Superior temporal gyrus (tissue), 1 donor: Measurements from ENCODE around the gene SF3A1.

Experiments
- DNase-seq: peaks from one replicate; pipeline ENCODE4 v3.0.0-alpha.2; 2016; ENCODE audit errors: extremely low spot score

SF3A1 gene

GRCh38 chr22:30325065-30325720 is 31.5 kb downstream of the SF3A1 start:
- DNase-seq: no peak

- DNase-seq: no peak
These were observed 32.5 kb downstream of the SF3A1 start for GRCh38 chr22:30324014-30324730.

- no peak for DNase-seq
These were observed 33.4 kb downstream of the SF3A1 start for GRCh38 chr22:30323246-30323645.

- DNase-seq: no peak
These were observed 35.2 kb downstream of the SF3A1 start for GRCh38 chr22:30321461-30321860.

- no peak for DNase-seq
These were observed 36.6 kb downstream of the SF3A1 start for GRCh38 chr22:30320021-30320556.

DNA sequence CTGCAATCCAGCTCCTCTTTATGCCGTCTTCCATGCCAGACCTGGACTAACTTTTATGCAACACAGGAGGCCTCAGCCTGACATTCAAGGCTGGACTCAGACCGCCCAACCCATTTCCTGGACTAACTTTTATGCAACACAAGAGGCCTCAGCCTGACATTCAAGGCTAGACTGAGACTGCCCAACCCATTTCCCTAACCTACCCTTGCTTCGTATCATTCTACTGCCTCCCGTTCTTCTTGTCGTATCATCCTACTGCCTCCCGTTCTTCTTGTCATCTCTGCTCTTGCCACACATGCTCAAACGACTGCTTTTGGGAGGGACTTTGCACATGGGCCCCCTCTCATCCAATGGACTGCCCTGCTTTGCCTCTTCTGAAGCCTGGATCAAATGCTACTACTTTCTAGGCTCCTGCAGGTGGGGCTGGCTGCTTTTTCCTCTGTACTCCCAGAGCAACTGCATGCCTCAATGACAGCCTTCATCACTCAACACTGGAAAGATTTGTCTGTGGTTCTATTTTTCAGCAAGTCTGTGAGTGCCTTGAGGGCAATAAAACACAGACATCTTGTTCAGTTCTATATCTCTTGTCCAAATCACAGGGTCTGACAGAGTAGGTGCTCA is 37.8 kb downstream of the SF3A1 start:
- no peak for DNase-seq

- no peak for DNase-seq
These were observed 38.9 kb downstream of the SF3A1 start for GRCh38 chr22:30317778-30318177.

DNA sequence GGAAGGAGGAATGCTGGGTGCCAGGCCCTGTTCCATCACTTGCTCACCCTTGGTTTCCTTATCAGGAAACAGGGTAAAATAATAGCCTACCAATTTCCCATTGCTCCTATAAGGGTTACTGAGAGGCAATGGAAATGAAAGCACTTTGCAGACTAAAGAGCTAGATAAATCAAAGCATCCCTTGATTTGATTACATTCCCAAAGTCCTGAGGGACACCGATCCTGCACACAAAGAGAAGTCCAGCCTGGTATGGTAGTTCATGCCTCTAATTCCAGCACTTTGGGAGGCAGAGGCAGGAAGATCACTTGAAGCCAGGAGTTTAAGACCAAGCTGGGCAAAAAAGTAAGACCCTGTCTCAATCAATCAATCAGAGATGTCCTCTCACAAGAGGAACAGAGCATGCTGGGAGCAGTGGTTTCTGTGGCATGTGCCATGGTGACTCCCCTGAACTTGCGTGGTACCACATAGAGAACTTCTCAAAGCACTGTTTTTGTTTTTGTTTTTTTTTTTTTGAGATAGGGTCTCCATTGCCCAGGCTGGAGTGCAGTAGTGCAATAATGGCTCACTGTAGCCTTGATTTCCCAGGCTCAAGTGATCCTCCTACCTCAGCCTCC is 40.6 kb downstream of the SF3A1 start:
- DNase-seq: no peak

- no peak for DNase-seq
These were observed 41.8 kb downstream of the SF3A1 start for GRCh38 chr22:30314915-30315314.

DNA sequence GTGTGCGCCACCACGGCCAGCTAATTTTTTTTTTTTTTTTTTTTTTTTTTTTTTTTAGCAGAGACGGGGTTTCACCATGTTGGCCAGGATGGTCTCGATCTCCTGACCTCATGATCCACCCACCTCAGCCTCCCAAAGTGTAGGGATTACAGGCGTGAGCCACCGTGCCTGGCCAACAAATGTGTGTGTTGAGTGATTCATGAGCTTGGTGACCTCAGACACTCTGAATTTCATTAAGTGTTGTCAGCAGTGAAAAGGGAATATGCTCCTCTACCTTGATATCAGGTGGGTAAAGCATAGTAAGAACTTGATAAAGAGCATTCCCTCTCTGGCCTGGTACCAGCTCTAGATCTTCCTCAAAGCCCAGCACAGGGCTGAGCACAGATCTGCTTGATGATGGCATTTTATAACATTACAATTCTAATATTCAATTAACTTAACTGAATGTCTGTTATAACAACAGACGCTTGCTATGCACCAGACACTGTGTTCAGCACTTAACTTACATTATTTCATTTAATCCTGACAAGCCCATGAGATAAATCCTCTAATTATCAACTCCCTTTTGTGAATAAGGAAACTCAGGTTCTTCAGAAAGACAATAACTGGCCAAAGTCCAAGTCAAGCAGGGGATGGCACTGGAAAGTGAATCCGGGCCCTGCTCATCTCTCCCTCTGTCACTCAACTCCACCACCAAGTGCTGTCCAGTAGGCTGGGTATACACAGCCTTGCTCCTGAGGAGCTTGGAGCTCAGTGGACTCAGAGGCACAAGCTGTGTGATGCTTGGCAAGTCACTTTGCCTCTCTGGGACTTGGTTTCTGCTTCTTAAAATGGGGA is 42.9 kb downstream of the SF3A1 start:
- DNase-seq: no peak

- no peak for DNase-seq
These were observed 44.6 kb downstream of the SF3A1 start for GRCh38 chr22:30312053-30312452.

GRCh38 chr22:30310881-30311771 is 45.6 kb downstream of the SF3A1 start:
- no peak for DNase-seq

DNA sequence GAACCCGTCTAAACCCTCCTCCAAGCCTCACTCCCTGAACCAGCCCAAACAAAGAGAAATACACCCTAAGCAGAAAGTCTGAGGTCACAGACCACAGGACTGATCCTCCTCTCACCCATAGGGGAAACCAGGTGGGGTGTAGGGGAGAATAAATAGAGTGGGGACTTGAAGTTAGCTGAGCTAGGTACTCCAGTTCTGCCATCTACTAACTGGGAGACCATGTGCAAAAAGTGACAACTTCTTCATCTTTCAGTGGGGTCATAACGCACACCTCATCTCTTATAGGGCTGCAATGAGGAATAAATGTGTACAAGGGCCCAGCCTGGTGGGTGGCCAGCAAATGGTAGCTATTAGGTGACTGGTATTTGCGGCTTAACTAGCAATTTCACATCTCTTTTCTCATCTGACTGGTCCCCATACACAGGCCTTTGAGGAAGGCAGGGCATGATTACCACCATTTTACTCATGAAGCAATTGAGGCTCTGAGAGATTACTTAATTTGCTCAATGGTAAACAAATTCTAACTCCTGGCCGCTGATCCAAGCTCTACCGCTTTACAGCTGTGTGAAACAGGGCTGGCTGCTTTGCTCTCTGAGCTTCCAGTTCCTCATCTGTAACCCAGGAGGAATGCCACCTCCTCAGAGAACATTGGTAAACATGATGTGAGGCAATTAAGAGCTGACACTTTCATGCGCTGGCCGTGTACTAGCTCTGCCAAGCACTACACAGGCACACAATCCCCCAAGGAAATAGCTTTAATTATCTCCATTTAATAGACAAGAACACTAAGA is 46.5 kb downstream of the SF3A1 start:
- no peak for DNase-seq

DNA sequence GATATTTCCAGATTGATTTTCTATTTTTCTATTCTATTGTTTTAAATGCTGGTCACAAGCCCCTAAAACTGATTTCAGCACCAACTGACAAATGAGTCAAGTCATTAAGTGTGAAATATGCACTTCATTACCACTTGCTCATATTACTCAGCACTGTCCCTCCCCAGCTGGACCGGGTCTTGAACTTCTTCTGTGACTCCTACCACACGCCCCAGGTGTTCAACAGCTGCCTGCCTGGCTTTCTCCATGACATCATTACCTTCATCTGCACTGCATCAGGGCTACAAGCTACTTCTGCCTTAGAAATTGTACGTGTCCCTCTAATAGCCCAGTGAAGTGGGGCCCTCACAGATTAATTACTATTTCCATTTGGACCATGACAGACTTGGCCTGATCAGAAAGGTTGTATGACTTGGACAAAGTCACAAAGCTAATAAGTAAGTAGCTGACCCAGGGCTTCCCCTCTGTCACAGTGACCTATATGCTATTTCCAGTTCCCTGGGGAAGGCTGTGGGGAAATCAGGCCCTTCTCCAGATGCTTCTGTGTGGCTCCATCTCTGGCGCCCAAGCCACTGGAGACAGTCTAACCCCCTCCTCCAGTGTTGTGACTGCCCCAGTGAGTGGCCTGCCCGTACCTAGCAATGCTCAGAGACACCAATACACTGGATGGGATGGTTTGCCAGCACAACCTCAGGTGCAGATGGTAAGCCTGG is 48.0 kb downstream of the SF3A1 start:
- no peak for DNase-seq

DNA sequence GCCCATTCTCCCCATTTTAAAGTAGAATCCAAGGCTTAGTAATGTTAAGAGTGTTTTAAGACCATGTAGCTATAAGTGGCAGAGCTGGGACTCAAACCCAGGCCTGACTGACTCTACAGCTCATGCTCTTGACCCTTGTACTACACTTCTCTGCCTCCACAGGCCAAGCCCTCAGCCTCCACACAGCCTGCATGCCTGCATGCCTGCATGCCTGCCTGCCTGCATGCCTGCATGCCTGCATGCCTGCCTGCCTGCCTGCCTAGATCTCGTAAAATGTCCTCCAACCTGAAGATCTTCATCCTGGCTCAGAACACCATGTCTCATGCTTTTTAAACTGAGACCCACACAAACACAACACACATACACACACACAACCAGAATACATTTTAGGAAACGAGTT is 48.6 kb downstream of the SF3A1 start:
- DNase-seq: no peak

DNA sequence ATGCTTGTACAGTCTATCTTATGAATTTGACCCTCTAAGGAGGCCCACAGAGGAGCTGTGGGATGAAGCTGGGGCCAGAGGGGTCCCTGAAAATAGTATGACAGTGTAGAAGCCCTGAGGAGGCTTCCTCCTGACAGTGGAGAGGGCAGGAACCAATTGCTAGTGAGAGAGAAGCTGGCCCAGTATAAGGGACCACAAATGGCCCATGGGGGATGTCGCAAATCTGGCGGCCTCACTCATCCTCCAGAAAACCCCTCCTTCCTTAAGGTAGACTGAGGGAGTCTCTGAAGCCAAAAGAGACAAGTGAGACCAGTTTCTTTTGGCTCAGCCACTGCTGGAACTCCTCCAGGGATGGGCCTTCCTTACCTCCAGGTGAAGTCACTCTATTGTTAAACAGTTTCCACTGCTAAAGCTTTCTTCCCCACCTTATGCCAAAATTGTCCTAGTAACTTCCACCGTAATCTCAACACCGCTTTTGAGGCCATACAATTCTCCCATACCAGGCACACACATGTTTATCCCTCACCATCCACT is 49.6 kb downstream of the SF3A1 start:
- no peak for DNase-seq

DNA sequence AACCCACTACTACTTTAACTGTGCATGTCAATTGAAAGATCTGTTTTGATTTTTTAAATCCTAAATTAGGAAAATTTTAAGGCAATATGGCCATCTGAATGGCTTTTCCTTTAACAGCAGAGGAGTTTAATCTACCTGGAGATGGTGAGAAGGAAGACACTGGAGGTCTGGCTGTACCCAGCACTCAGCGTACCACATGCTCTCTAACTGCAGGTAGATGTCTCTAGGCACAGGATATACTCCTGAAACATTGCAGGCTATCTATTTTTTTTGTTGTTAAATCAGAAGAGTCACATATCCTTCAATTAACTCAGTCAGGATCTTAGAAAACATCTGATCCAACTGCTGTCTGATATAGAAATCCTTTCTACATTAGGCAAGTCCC is 50.1 kb downstream of the SF3A1 start:
- no peak for DNase-seq

- no peak for DNase-seq
These were observed 50.6 kb downstream of the SF3A1 start for GRCh38 chr22:30305906-30306626.
